ENCODE results near the gene APOA4. TPM values are rescaled to one million over a fixed set of nuclear protein-coding genes. Genes with fewer than 3 reads are reported as not detected.

The APOA4 gene
- total and polyA plus RNA-seq, 9 of the 15 experiments (the other 6 are each of a cell fraction or from before 2014, with no cell fraction given): 0.07 TPM; not detected in 8

- TF ChIP-seq, protein P1, sequence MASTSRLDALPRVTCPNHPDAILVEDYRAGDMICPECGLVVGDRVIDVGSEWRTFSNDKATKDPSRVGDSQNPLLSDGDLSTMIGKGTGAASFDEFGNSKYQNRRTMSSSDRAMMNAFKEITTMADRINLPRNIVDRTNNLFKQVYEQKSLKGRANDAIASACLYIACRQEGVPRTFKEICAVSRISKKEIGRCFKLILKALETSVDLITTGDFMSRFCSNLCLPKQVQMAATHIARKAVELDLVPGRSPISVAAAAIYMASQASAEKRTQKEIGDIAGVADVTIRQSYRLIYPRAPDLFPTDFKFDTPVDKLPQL (IDR thresholded peaks at IDR 0.05; ENCODE audit: extremely low read depth, insufficient read length): no peak
- TF ChIP-seq ZNF583 (CRISPR knock-in tag; IDR thresholded peaks at IDR 0.05) (no peak), BRD4 (IDR thresholded peaks at IDR 0.05) (no peak), FOS (IDR thresholded peaks at IDR 0.05; ENCODE audit: extremely low read depth, insufficient read length) (no peak), CHD2 (IDR thresholded peaks at IDR 0.05; ENCODE audit: low read depth, low read length) (no peak), MYBL2 (IDR thresholded peaks at IDR 0.05; ENCODE audit: low read depth) (no peak), MYBL2 (CRISPR knock-in tag; IDR thresholded peaks at IDR 0.05; ENCODE audit: borderline replicate concordance) (no peak), BRF1 (IDR thresholded peaks at IDR 0.05; ENCODE audit: borderline replicate concordance, extremely low read depth, insufficient read length) (no peak), ZNF77 (CRISPR knock-in tag; IDR thresholded peaks at IDR 0.05) (no peak), ZNF561 (CRISPR knock-in tag; conservative IDR thresholded peaks at IDR 0.05) (no peak), RCOR1 (IDR thresholded peaks at IDR 0.05; ENCODE audit: borderline replicate concordance in 1 of 2, low read depth in 2 of 2, low read length in 2 of 2) (0 out of 4 replicates have a peak, but pooled peaks of 1 of the 2 experiments have one; percentile 18), GATA2 (CRISPR knock-in tag; IDR thresholded peaks at IDR 0.05) (no peak), NKRF (IDR thresholded peaks at IDR 0.05; ENCODE audit: borderline replicate concordance) (no peak), PHF8 (IDR thresholded peaks at IDR 0.05; ENCODE audit: borderline replicate concordance, low read length) (no peak), STAT5B (CRISPR knock-in tag; IDR thresholded peaks at IDR 0.05) (no peak), FOXK2 (conservative IDR thresholded peaks at IDR 0.05 in 1 of 2, IDR thresholded peaks at IDR 0.05 in 1 of 2; ENCODE audit: low read depth in 2 of 2) (no peak), ZC3H11A (IDR thresholded peaks at IDR 0.05; ENCODE audit: low read depth, low read length) (no peak)
- TF ChIP-seq, protein P2, sequence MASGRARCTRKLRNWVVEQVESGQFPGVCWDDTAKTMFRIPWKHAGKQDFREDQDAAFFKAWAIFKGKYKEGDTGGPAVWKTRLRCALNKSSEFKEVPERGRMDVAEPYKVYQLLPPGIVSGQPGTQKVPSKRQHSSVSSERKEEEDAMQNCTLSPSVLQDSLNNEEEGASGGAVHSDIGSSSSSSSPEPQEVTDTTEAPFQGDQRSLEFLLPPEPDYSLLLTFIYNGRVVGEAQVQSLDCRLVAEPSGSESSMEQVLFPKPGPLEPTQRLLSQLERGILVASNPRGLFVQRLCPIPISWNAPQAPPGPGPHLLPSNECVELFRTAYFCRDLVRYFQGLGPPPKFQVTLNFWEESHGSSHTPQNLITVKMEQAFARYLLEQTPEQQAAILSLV (tag; IDR thresholded peaks at IDR 0.05): no peak
- TF ChIP-seq, protein P3, sequence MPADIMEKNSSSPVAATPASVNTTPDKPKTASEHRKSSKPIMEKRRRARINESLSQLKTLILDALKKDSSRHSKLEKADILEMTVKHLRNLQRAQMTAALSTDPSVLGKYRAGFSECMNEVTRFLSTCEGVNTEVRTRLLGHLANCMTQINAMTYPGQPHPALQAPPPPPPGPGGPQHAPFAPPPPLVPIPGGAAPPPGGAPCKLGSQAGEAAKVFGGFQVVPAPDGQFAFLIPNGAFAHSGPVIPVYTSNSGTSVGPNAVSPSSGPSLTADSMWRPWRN (IDR thresholded peaks at IDR 0.05; ENCODE audit: low read depth): peak; percentile 59; the same call in 1 of the 2 replicates
- TF ChIP-seq, protein P4, sequence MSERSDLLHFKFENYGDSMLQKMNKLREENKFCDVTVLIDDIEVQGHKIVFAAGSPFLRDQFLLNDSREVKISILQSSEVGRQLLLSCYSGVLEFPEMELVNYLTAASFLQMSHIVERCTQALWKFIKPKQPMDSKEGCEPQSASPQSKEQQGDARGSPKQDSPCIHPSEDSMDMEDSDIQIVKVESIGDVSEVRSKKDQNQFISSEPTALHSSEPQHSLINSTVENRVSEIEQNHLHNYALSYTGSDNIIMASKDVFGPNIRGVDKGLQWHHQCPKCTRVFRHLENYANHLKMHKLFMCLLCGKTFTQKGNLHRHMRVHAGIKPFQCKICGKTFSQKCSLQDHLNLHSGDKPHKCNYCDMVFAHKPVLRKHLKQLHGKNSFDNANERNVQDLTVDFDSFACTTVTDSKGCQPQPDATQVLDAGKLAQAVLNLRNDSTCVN (CRISPR knock-in tag; IDR thresholded peaks at IDR 0.05): no peak
These were observed 49.7 kb downstream of the APOA4 start (continued) for GRCh38 chr11:116773203-116774097.
